Spleen (tissue), 11 donors: Measurements from ENCODE around the gene MAMLD1. TPM values are rescaled to one million over a fixed set of nuclear protein-coding genes. Genes with fewer than 3 reads are reported as not detected.

Experiments
- DNase-seq: peaks from one replicate; pipeline ENCODE4 v3.0.0-alpha.2; 2020
- H3K27ac ChIP-seq, 8 donors: fragments of 200-600 bp; sonication (generic) in 7 of 8; 1 replicate in 4 of 8; 2 replicates in 4 of 8; pipeline versions ENCODE4 v1.5.0 to v1.8.0; 2016 to 2021; ENCODE audit warnings: inconsistent platforms in 4 of 8, mild to moderate bottlenecking in 4 of 8, moderate library complexity in 1 of 8
- H3K27me3 ChIP-seq, 7 donors: fragments of 200-600 bp; sonication (generic) in 6 of 7; replicated peaks in 1 of 7; 1 replicate in 4 of 7; 2 replicates in 3 of 7; pipeline versions ENCODE4 v1.5.0 to v1.8.0; 2016 to 2021; ENCODE audit warnings: inconsistent platforms in 3 of 7, mild to moderate bottlenecking in 1 of 7
- H3K36me3 ChIP-seq, 6 donors: fragments of 200-600 bp; sonication (generic) in 5 of 6; 1 replicate in 4 of 6; 2 replicates in 2 of 6; pipeline versions ENCODE4 v1.5.0 to v1.8.0; 2016 to 2021; ENCODE audit warnings: inconsistent platforms in 2 of 6
- H3K4me1 ChIP-seq, 6 donors: fragments of 200-600 bp; sonication (generic) in 5 of 6; 1 replicate in 3 of 6; 2 replicates in 3 of 6; pipeline versions ENCODE4 v1.5.0 to v1.8.0; 2016 to 2021; ENCODE audit warnings: inconsistent platforms in 3 of 6
- H3K4me3 ChIP-seq, 8 donors: fragments of 200-600 bp; sonication (generic) in 7 of 8; 1 replicate in 4 of 8; 2 replicates in 4 of 8; pipeline versions ENCODE4 v1.5.0 to v1.8.0; 2016 to 2021; ENCODE audit warnings: inconsistent platforms in 4 of 8, mild to moderate bottlenecking in 4 of 8, moderate library complexity in 2 of 8
- H3K9me3 ChIP-seq, 8 donors: fragments of 200-600 bp; sonication (generic) in 7 of 8; 1 replicate in 4 of 8; 2 replicates in 4 of 8; pipeline versions ENCODE4 v1.5.0 to v1.8.0; 2016 to 2021; ENCODE audit warnings: inconsistent platforms in 4 of 8
- POLR2A ChIP-seq, 3 donors: fragments of 450-650 bp; IDR thresholded peaks; one replicate each; pipeline ENCODE4 v1.5.1; 2017; ENCODE audit warnings: antibody characterized with exemption in 3 of 3, mild to moderate bottlenecking in 1 of 3
- POLR2AphosphoS5 ChIP-seq, 3 donors: sonication (generic); formaldehyde crosslinking; IDR thresholded peaks; one replicate each; pipeline ENCODE4 v1.5.1; 2017; ENCODE audit warnings: antibody characterized with exemption in 3 of 3
- WGBS, 5 donors: extraction: QIAGEN DNeasy Blood & Tissue Kit in 3 of 5; methylation state at CpG; one replicate each; pipeline versions ENCODE4 v1.1.5 to v1.1.7; 2013 to 2018; 5-methylcytosine and 5-hydroxymethylcytosine counted together
- intact Hi-C: fragments of 100-400 bp; cut with DNase I; formaldehyde crosslinking; loops from one replicate; pipeline ENCODE4 v1.15.0; 2023; ENCODE audit warnings: low total_unique reads
- polyA plus RNA-seq, 3 donors: library from polyadenylated mRNA; stranded (reverse); fragments of 200-250 nt; gene quantifications; one replicate each; pipeline ENCODE4 v1.2.1, GENCODE V29; 2013
- total RNA-seq, 7 donors: library from RNA; depleted of rRNA in 3 of 7; stranded (reverse); fragments of >200 nt in 3 of 7; fragmentation: NEBNext Ultra II Directional in 4 of 7; extraction: Animal tissue kit (Norgen Biotek cat#: 25700) in 4 of 7; gene quantifications; one replicate each; pipeline versions ENCODE4 v1.1.0 to v1.2.1, GENCODE V29; 2016 to 2021
- TF ChIP-seq, protein P1 (sequence below), 11 experiments: fragments of 200-600 bp in 7 of 11; fragments of 450-650 bp in 4 of 11; sonication (generic) in 4 of 11; IDR thresholded peaks in 8 of 11; conservative IDR thresholded peaks in 3 of 11; 1 replicate in 7 of 11; 2 replicates in 4 of 11; pipeline versions ENCODE4 v1.4.0 to v1.8.0; 2016 to 2021; ENCODE audit warnings: antibody characterized with exemption in 11 of 11, inconsistent platforms in 4 of 11, mild to moderate bottlenecking in 1 of 11
- donor health status: healthy with polysubstance abuse.
- donor health status: DM: no; HTN: no; CAD: no; lungs with moderate emphysema.
- donor health status: DM: no; HTN: no; CAD: no.
- donor health status: Bipolar disorder and iron deficiency.
- donor health status: healthy.
- donor health status: DM: no; HTN: no; CAD: no.
- donor health status: DM: yes; HTN: yes; CAD: no.

Gene MAMLD1
- total and polyA plus RNA-seq, 10 donors = 1.2 to 7.3 (median 3.7) TPM

DNA sequence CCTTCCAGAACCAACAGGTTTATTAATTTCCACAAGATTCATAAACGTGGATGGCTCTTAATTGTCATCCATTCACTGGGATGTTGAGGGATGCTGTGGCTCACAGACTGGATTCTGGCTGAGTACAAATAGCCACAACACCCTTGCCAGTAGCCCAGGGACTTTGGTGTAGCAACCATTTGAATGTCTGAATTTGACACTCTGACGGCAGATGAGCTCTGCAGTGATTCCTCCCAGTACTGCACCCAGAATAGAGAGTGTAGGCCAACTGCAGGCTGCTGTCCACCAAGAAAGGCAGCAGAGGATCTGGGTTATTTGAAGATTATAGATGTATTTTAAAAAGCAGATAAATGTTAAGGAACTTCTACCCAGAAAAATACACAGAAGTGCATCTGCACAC is 15.6 kb upstream of the MAMLD1 start:
- H3K4me1 ChIP-seq = no peaks in the 10 kb centered on the region
- no peak for DNase-seq
- H3K27ac ChIP-seq = no peak overlapping the region
- WGBS, 5 donors = 72 to 90% (median 81%) methylated on average over 2 of the region's 2 CpGs
- no peaks in the 10 kb centered on the region for H3K9me3 ChIP-seq
- no peak for TF ChIP-seq POLR2AphosphoS5 (IDR thresholded peaks at IDR 0.05)
- TF ChIP-seq, protein P1, sequence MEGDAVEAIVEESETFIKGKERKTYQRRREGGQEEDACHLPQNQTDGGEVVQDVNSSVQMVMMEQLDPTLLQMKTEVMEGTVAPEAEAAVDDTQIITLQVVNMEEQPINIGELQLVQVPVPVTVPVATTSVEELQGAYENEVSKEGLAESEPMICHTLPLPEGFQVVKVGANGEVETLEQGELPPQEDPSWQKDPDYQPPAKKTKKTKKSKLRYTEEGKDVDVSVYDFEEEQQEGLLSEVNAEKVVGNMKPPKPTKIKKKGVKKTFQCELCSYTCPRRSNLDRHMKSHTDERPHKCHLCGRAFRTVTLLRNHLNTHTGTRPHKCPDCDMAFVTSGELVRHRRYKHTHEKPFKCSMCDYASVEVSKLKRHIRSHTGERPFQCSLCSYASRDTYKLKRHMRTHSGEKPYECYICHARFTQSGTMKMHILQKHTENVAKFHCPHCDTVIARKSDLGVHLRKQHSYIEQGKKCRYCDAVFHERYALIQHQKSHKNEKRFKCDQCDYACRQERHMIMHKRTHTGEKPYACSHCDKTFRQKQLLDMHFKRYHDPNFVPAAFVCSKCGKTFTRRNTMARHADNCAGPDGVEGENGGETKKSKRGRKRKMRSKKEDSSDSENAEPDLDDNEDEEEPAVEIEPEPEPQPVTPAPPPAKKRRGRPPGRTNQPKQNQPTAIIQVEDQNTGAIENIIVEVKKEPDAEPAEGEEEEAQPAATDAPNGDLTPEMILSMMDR (IDR thresholded peaks at IDR 0.05 in 8 of 11, conservative IDR thresholded peaks at IDR 0.05 in 3 of 11) = no peak
- no peak for TF ChIP-seq POLR2A (IDR thresholded peaks at IDR 0.05)
- no peak overlapping the region for H3K4me3 ChIP-seq
- H3K36me3 ChIP-seq = no peaks in the 10 kb centered on the region
- intact Hi-C loops = no loop called here
- peaks cover 0 to 6% (median 0%) of the 10 kb centered on the region in 7 donors for H3K27me3 ChIP-seq

- no peak overlapping the region for H3K4me3 ChIP-seq
- WGBS, 5 donors = 41 to 68% (median 56%) methylated on average over 3 to 4 of the region's 4 CpGs
- H3K9me3 ChIP-seq = no peaks in the 10 kb centered on the region
- intact Hi-C loops = no loop called here
- TF ChIP-seq, protein P1 (IDR thresholded peaks at IDR 0.05 in 8 of 11, conservative IDR thresholded peaks at IDR 0.05 in 3 of 11) = no peak
- no peak for TF ChIP-seq POLR2AphosphoS5 (IDR thresholded peaks at IDR 0.05)
- TF ChIP-seq POLR2A (IDR thresholded peaks at IDR 0.05) = no peak
- no peak for DNase-seq
- H3K36me3 ChIP-seq = no peaks in the 10 kb centered on the region
- H3K4me1 ChIP-seq = no peaks in the 10 kb centered on the region
- no peak overlapping the region for H3K27ac ChIP-seq
- peaks cover 0 to 6% (median 0%) of the 10 kb centered on the region in 7 donors for H3K27me3 ChIP-seq
Observed at GRCh38 chrX:150348365-150348764, 14.8 kb upstream of the MAMLD1 start.

GRCh38 chrX:150352114-150352513 is 11.0 kb upstream of the MAMLD1 start:
- Histone ChIP-seq H3K36me3 (no peaks in the 10 kb centered on the region), H3K9me3 (no peaks in the 10 kb centered on the region), H3K27me3 (peaks cover 0 to 6% (median 0%) of the 10 kb centered on the region in 7 donors), H3K27ac (no peak overlapping the region), H3K4me3 (no peak overlapping the region), H3K4me1 (no peaks in the 10 kb centered on the region)
- no peak for DNase-seq
- no peak for TF ChIP-seq POLR2AphosphoS5 (IDR thresholded peaks at IDR 0.05)
- TF ChIP-seq, protein P1 (IDR thresholded peaks at IDR 0.05 in 8 of 11, conservative IDR thresholded peaks at IDR 0.05 in 3 of 11) = no peak
- TF ChIP-seq POLR2A (IDR thresholded peaks at IDR 0.05) = no peak
- intact Hi-C loops = no loop called here
- 43 to 76% (median 70%) methylated on average over 2 to 3 of the region's 3 CpGs for WGBS, 5 donors

DNA sequence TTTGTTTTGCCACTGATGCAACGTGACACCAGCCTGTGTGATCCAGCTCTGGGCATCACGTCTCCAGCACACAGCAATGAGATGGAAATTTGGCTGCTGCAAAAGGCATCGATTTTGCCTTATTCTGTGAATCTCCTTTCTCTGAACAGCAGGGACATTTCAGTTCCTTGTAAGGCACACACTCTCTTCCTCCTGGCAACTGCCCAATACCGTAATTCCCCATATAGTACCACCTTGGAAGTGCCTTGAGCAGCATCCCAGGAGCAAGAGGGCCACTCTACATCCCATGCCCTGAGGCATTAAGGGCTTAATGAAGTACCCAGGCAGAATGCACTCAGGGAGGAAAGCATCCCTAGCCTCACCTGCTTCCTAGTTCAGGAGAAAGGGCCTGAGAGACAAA is 10.5 kb upstream of the MAMLD1 start:
- TF ChIP-seq, protein P1 (IDR thresholded peaks at IDR 0.05 in 8 of 11, conservative IDR thresholded peaks at IDR 0.05 in 3 of 11) = no peak
- TF ChIP-seq POLR2AphosphoS5 (IDR thresholded peaks at IDR 0.05) (no peak), POLR2A (IDR thresholded peaks at IDR 0.05) (no peak)
- Histone ChIP-seq H3K9me3 (no peaks in the 10 kb centered on the region), H3K4me1 (no peaks in the 10 kb centered on the region), H3K36me3 (no peaks in the 10 kb centered on the region), H3K4me3 (no peak overlapping the region), H3K27me3 (peaks cover 0 to 6% (median 0%) of the 10 kb centered on the region in 7 donors), H3K27ac (no peak overlapping the region)
- no peak for DNase-seq
- intact Hi-C loops = no loop called here
- 47 to 67% (median 56%) methylated on average over 4 of the region's 4 CpGs for WGBS, 5 donors
